Cardiac muscle cell (in vitro differentiated cells and primary cell): ENCODE results near the gene NOA1. TPM values are rescaled to one million over a fixed set of nuclear protein-coding genes. Genes with fewer than 3 reads are reported as not detected.

Experiments used
- DNase-seq, 2 donors: peaks; one replicate each; pipeline versions ENCODE4 v3.0.0 to v3.0.0-alpha.2; 2010 to 2017; ENCODE audit warnings: low read depth in 1 of 2, low spot score in 1 of 2
- H3K27ac ChIP-seq: fragments of 200-600 bp; sonication (generic); 2 replicates; pipeline ENCODE4 v1.5.1; 2016
- H3K27me3 ChIP-seq: fragments of 200-600 bp; sonication (generic); 2 replicates; pipeline ENCODE4 v1.6.0; 2016; ENCODE audit warnings: control low read depth
- H3K36me3 ChIP-seq: fragments of 200-600 bp; sonication (generic); 2 replicates; pipeline ENCODE4 v1.5.1; 2016; ENCODE audit warnings: control low read depth
- H3K4me1 ChIP-seq: fragments of 200-600 bp; sonication (generic); 2 replicates; pipeline ENCODE4 v1.8.1; 2017; ENCODE audit warnings: low read depth, mild to moderate bottlenecking, mixed run types
- H3K4me3 ChIP-seq: fragments of 200-600 bp; sonication (generic); 2 replicates; pipeline ENCODE4 v1.5.1; 2016; ENCODE audit warnings: mild to moderate bottlenecking
- H3K9me3 ChIP-seq: fragments of 200-600 bp; sonication (generic); 2 replicates; pipeline ENCODE4 v1.5.1; 2017; ENCODE audit warnings: low read depth, mild to moderate bottlenecking, control low read depth
- CTCF ChIP-seq: IDR thresholded peaks from 2 replicates; pipeline ENCODE4 v1.5.1; 2012; ENCODE audit warnings: low read depth, mild to moderate bottlenecking, low read length
- polyA plus RNA-seq: library from polyadenylated mRNA; unstranded; fragments of >200 nt; fragmentation: Nextera tagmentation; extraction: Ambion mirVana; gene quantifications from 2 replicates; pipeline ENCODE4 v1.2.1, GENCODE V29; 2016
- total RNA-seq: library from RNA; depleted of rRNA; stranded (reverse); fragments of >200 nt; gene quantifications from 2 replicates; pipeline ENCODE4 v1.2.3, GENCODE V29; 2016

The NOA1 gene
- total and polyA plus RNA-seq, 2 experiments from 2014 or later = 9.7 to 32.8 TPM

- no peak overlapping the region for H3K27ac ChIP-seq
- H3K4me3 ChIP-seq = no peak overlapping the region
- no peak for TF ChIP-seq CTCF
- peaks cover 21% of the 10 kb centered on the region for H3K36me3 ChIP-seq
- H3K4me1 ChIP-seq = peaks cover 8% of the 10 kb centered on the region
- no peak for DNase-seq
- no peaks in the 10 kb centered on the region for H3K27me3 ChIP-seq
- no peaks in the 10 kb centered on the region for H3K9me3 ChIP-seq
Observed at GRCh38 chr4:56973336-56973735, 4.1 kb downstream of the NOA1 start.

GRCh38 chr4:56972809-56973208 is 4.6 kb downstream of the NOA1 start:
- peaks cover 21% of the 10 kb centered on the region for H3K36me3 ChIP-seq
- TF ChIP-seq CTCF = no peak
- peaks cover 8% of the 10 kb centered on the region for H3K4me1 ChIP-seq
- no peak for DNase-seq
- H3K4me3 ChIP-seq = no peak overlapping the region
- H3K27ac ChIP-seq = no peak overlapping the region
- no peaks in the 10 kb centered on the region for H3K27me3 ChIP-seq
- H3K9me3 ChIP-seq = no peaks in the 10 kb centered on the region

GRCh38 chr4:56972389-56972788 is 5.0 kb downstream of the NOA1 start:
- peaks cover 8% of the 10 kb centered on the region for H3K4me1 ChIP-seq
- H3K36me3 ChIP-seq = peaks cover 23% of the 10 kb centered on the region

GRCh38 chr4:56971383-56971782 is 6.0 kb downstream of the NOA1 start:
- H3K4me3 ChIP-seq = no peak overlapping the region
- no peak overlapping the region for H3K27ac ChIP-seq
- peaks cover 8% of the 10 kb centered on the region for H3K4me1 ChIP-seq
- peaks cover 27% of the 10 kb centered on the region for H3K36me3 ChIP-seq
- H3K27me3 ChIP-seq = no peaks in the 10 kb centered on the region
- no peak for DNase-seq
- H3K9me3 ChIP-seq = no peaks in the 10 kb centered on the region
- TF ChIP-seq CTCF = no peak

More at GRCh38 chr4:56972389-56972788, 5.0 kb downstream of the NOA1 start:
- TF ChIP-seq CTCF = no peak
- Histone ChIP-seq H3K27me3 (no peaks in the 10 kb centered on the region), H3K27ac (no peak overlapping the region), H3K9me3 (no peaks in the 10 kb centered on the region), H3K4me3 (no peak overlapping the region)
- no peak for DNase-seq

GRCh38 chr4:56961107-56961500 is 16.3 kb downstream of the NOA1 start:
- Histone ChIP-seq H3K4me1 (no peaks in the 10 kb centered on the region), H3K4me3 (no peak overlapping the region), H3K27ac (no peak overlapping the region), H3K9me3 (no peaks in the 10 kb centered on the region), H3K36me3 (peaks cover 14% of the 10 kb centered on the region), H3K27me3 (no peaks in the 10 kb centered on the region)
- TF ChIP-seq CTCF = no peak
- no peak for DNase-seq

- H3K36me3 ChIP-seq = peaks cover 3% of the 10 kb centered on the region
- H3K9me3 ChIP-seq = no peaks in the 10 kb centered on the region
- no peaks in the 10 kb centered on the region for H3K4me1 ChIP-seq
- H3K4me3 ChIP-seq = no peak overlapping the region
- no peak for TF ChIP-seq CTCF
- no peaks in the 10 kb centered on the region for H3K27me3 ChIP-seq
- no peak overlapping the region for H3K27ac ChIP-seq
- DNase-seq = no peak
Observed at GRCh38 chr4:56959100-56959499, 18.3 kb downstream of the NOA1 start.
